Endothelial cell of umbilical vein (primary cell): Measurements from ENCODE around the gene PLEKHG2.

Source experiments
- CTCF ChIP-seq, 2 donors: IDR thresholded peaks; 1 replicate in 1 of 2; 2 replicates in 1 of 2; pipeline ENCODE4 v1.5.1; 2011; ENCODE audit warnings: low read length in 2 of 2, mild to moderate bottlenecking in 2 of 2, moderate library complexity in 2 of 2, control low read depth in 1 of 2, inconsistent platforms in 1 of 2, low read depth in 1 of 2; ENCODE audit not compliant: insufficient read depth in 1 of 2; ENCODE audit errors: extremely low read depth in 1 of 2
- EZH2 ChIP-seq: IDR thresholded peaks from 2 replicates; pipeline ENCODE4 v1.6.1; 2012; ENCODE audit warnings: borderline replicate concordance, low read depth, mild to moderate bottlenecking, moderate library complexity, low read length, inconsistent platforms; ENCODE audit not compliant: severe bottlenecking
- MAX ChIP-seq: IDR thresholded peaks from 2 replicates; pipeline ENCODE4 v1.6.1; 2011; ENCODE audit not compliant: insufficient read depth, insufficient read length
- MYC ChIP-seq: IDR thresholded peaks from one replicate; pipeline ENCODE4 v1.6.1; 2011; ENCODE audit warnings: mild to moderate bottlenecking, low read depth, low read length
- POLR2A ChIP-seq: IDR thresholded peaks from 2 replicates; pipeline ENCODE4 v1.6.1; 2012; ENCODE audit warnings: low read depth, mild to moderate bottlenecking, control low read depth, low read length
- POLR2AphosphoS5 ChIP-seq: IDR thresholded peaks from 2 replicates; pipeline ENCODE4 v1.6.1; 2012; ENCODE audit warnings: low read depth, mild to moderate bottlenecking, control low read depth, low read length, moderate library complexity; ENCODE audit not compliant: insufficient read depth

GRCh38 chr19:39399668-39400050 lies 12.8 kb upstream of the PLEKHG2 start:
- TF ChIP-seq POLR2AphosphoS5 (no peak), CTCF (IDR thresholded peaks at IDR 0.05; ENCODE audit: extremely low read depth in 1 of 2, insufficient read depth in 1 of 2, low read depth in 1 of 2, low read length in 2 of 2) (no peak), POLR2A (no peak), EZH2 (no peak), MYC (no peak), MAX (no peak)
